ENCODE results near the gene PARD3. TPM values are rescaled to one million over a fixed set of nuclear protein-coding genes. Genes with fewer than 3 reads are reported as not detected.

The PARD3 gene
- total and polyA plus RNA-seq, 2 donors from 2014 or later: 21.1 to 47.5 TPM

DNA sequence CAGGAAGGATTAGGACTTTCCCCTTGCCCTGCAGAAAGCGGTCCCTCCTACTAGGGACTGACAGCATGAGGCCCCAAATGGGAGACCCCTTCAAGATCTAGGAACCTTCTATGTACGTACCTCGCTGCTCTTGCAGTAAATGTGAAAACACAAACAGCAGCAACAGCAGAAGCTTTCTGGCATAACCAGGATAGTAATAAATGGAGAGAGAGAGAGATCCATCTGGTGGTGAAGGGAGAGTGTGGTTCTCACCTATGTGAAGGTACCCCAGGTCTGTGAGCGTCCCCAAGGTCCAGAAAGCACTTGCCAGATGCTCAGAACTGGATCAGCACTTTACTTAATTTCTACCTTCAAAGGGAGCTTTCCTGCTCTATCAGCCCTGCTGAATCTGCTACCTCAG lies 592.7 kb downstream of the PARD3 start:
- intact Hi-C loops (cut with DNase I): no loop called here
- H3K9ac ChIP-seq (ENCODE audit: low read length in 3 of 3): no peak overlapping the region
- H3K4me3 ChIP-seq (ENCODE audit: low read length in 3 of 3): no peak overlapping the region
- no peaks in the 10 kb centered on the region for H3K27me3 ChIP-seq (ENCODE audit: control insufficient read depth, insufficient read depth, low read length)
- DNase-seq (no peak), FAIRE-seq (no peak)
- H3K4me1 ChIP-seq (ENCODE audit: control insufficient read depth in 2 of 3, insufficient read depth in 2 of 3, low read depth in 1 of 3, low read length in 3 of 3): peaks cover 0 to 2% (median 0%) of the 10 kb centered on the region in 3 donors
- TF ChIP-seq CTCF (IDR thresholded peaks at IDR 0.05; ENCODE audit: borderline replicate concordance, extremely low read depth, insufficient read depth): no peak
- H3K36me3 ChIP-seq (ENCODE audit: control insufficient read depth in 2 of 3, insufficient read depth in 3 of 3, low read length in 3 of 3): no peaks in the 10 kb centered on the region
- H3K27ac ChIP-seq (ENCODE audit: low read depth in 2 of 2, low read length in 2 of 2): no peak overlapping the region
- no peaks in the 10 kb centered on the region for H3K9me3 ChIP-seq (ENCODE audit: control insufficient read depth in 2 of 3, insufficient read depth in 1 of 3, low read length in 3 of 3)

GRCh38 chr10:34219753-34220548 lies 595.1 kb downstream of the PARD3 start:
- H3K36me3 ChIP-seq (ENCODE audit: control insufficient read depth in 2 of 3, insufficient read depth in 3 of 3, low read length in 3 of 3): no peaks in the 10 kb centered on the region
- H3K4me3 ChIP-seq (ENCODE audit: low read length in 3 of 3): no peak overlapping the region
- no peaks in the 10 kb centered on the region for H3K27me3 ChIP-seq (ENCODE audit: control insufficient read depth, insufficient read depth, low read length)
- H3K4me1 ChIP-seq (ENCODE audit: control insufficient read depth in 2 of 3, insufficient read depth in 2 of 3, low read depth in 1 of 3, low read length in 3 of 3): peaks cover 0 to 4% (median 2%) of the 10 kb centered on the region in 3 donors
- DNase-seq (no peak), FAIRE-seq (no peak)
- TF ChIP-seq CTCF (IDR thresholded peaks at IDR 0.05; ENCODE audit: borderline replicate concordance, extremely low read depth, insufficient read depth): no peak
- H3K9me3 ChIP-seq (ENCODE audit: control insufficient read depth in 2 of 3, insufficient read depth in 1 of 3, low read length in 3 of 3): no peaks in the 10 kb centered on the region
- intact Hi-C loops (cut with DNase I): no loop called here
- H3K27ac ChIP-seq (ENCODE audit: low read depth in 2 of 2, low read length in 2 of 2): no peak overlapping the region
- H3K9ac ChIP-seq (ENCODE audit: low read length in 3 of 3): no peak overlapping the region

DNA sequence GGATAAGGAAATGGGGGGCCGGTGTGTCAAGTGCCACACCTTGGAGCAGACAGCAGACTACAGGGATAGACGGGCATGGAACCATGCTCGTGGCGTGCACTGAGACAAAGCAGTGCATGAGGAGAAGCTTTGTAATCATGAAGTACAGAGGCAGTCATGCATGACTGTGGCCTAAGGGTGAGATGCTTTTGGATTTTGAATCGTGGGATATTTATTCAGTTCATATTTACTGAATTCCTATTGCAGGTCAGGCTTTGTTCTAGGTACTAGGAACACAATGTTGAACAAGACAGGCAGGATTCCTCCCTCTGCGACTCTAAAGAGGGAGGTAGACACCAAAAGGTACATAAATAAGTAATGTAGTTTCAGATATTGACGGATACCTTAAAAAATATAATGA lies 597.6 kb downstream of the PARD3 start:
- Histone ChIP-seq H3K27ac (ENCODE audit: low read depth in 2 of 2, low read length in 2 of 2) (no peak overlapping the region), H3K36me3 (ENCODE audit: control insufficient read depth in 2 of 3, insufficient read depth in 3 of 3, low read length in 3 of 3) (no peaks in the 10 kb centered on the region), H3K4me3 (ENCODE audit: low read length in 3 of 3) (no peak overlapping the region), H3K27me3 (ENCODE audit: control insufficient read depth, insufficient read depth, low read length) (no peaks in the 10 kb centered on the region), H3K9ac (ENCODE audit: low read length in 3 of 3) (no peak overlapping the region), H3K9me3 (ENCODE audit: control insufficient read depth in 2 of 3, insufficient read depth in 1 of 3, low read length in 3 of 3) (no peaks in the 10 kb centered on the region), H3K4me1 (ENCODE audit: control insufficient read depth in 2 of 3, insufficient read depth in 2 of 3, low read depth in 1 of 3, low read length in 3 of 3) (peaks cover 0 to 4% (median 2%) of the 10 kb centered on the region in 3 donors)
- no peak for FAIRE-seq
- intact Hi-C loops (cut with DNase I): no loop called here
- DNase-seq: no peak
- no peak for TF ChIP-seq CTCF (IDR thresholded peaks at IDR 0.05; ENCODE audit: borderline replicate concordance, extremely low read depth, insufficient read depth)

Measured in kidney (tissue), 14 donors.